ENCODE data around the gene TCF23. TPM values are rescaled to one million over a fixed set of nuclear protein-coding genes. Genes with fewer than 3 reads are reported as not detected.

The TCF23 gene
- total and polyA plus RNA-seq, 2 of the 8 experiments (the other 6 are each of a cell fraction or from before 2014, with no cell fraction given): 0.02 TPM; not detected in 1

DNA sequence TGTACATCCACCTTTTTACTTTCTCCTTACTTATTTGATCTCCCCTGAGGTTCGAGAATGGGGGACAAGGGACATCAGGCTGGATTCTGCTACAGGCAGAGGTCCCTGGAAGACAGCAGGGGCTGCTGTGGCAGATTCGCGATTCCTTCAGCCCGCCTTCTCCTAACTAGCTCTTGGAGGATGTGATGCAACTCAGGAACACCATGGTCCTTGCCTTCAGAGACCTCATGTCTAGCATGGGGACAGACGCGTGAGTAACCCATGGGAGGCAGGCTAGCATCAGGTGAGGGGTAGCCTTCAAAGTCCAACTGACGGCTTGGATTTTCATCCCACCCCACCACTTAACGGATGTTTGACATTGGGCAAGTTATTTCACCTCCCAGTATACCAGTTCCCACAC, 869 bp upstream of the TCF23 start:
- H2BK120ac ChIP-seq (replicated peaks; ENCODE audit: low read depth, low read length): no peak overlapping the region
- H4K8ac ChIP-seq (ENCODE audit: extremely low read depth, insufficient read depth, low read length): no peak overlapping the region
- H3K4me3 ChIP-seq (ENCODE audit: extremely low read depth in 1 of 4, insufficient read depth in 2 of 4, low read depth in 3 of 4, low read length in 4 of 4): no peak overlapping the region
- H3K27ac ChIP-seq (ENCODE audit: low read depth, low read length): no peak overlapping the region
- no peaks in the 10 kb centered on the region; a peak in 1 of 7 replicates for H3K4me1 ChIP-seq (replicated peaks in 1 of 4; ENCODE audit: control insufficient read depth in 3 of 4, insufficient read depth in 4 of 4, low read length in 3 of 4)
- no peaks in the 10 kb centered on the region for H3K27me3 ChIP-seq (replicated peaks in 1 of 4; ENCODE audit: control insufficient read depth in 3 of 4, extremely low read depth in 1 of 4, insufficient read depth in 3 of 4, low read length in 3 of 4)
- no peak overlapping the region for H3K56ac ChIP-seq (replicated peaks; ENCODE audit: insufficient read length, low read depth, low read length)
- H2BK15ac ChIP-seq (ENCODE audit: low read length): no peak overlapping the region
- H3K9me3 ChIP-seq (ENCODE audit: insufficient read depth in 2 of 2, low read depth in 1 of 2, low read length in 1 of 2): no peaks in the 10 kb centered on the region
- H3K23me2 ChIP-seq (ENCODE audit: low read depth, low read length): no peaks in the 10 kb centered on the region
- H3K36me3 ChIP-seq (ENCODE audit: control insufficient read depth in 2 of 4, insufficient read depth in 4 of 4, low read length in 3 of 4): no peaks in the 10 kb centered on the region
- no peak overlapping the region for H2BK5ac ChIP-seq (ENCODE audit: low read depth, low read length)
- no peak for FAIRE-seq
- no peak for DNase-seq (ENCODE audit: low read depth in 1 of 2, low spot score in 2 of 2)
- no peak overlapping the region for H3K9ac ChIP-seq (replicated peaks in 1 of 4; ENCODE audit: extremely low read depth in 1 of 4, low read depth in 3 of 4, low read length in 3 of 4)
- 97% methylated on average over 8 of the region's 8 CpGs; no CpG with 5 or more reads in 1 of the 2 experiments for WGBS, 2 experiments (ENCODE audit: extremely low coverage in 1 of 2, insufficient coverage in 1 of 2, insufficient read length in 1 of 2, insufficient replicate concordance in 2 of 2, low coverage in 1 of 2, low lambda C conversion rate in 2 of 2, missing lambda C conversion rate in 1 of 2)
- no peak overlapping the region for H2BK12ac ChIP-seq (ENCODE audit: low read depth, low read length)
- no peak overlapping the region for H3K4ac ChIP-seq (replicated peaks; ENCODE audit: insufficient read length, low read depth, low read length)
- H3K79me1 ChIP-seq (ENCODE audit: low read depth, low read length): no peaks in the 10 kb centered on the region
- no peak overlapping the region for H4K91ac ChIP-seq (replicated peaks; ENCODE audit: insufficient read length, low read length)
- no peak overlapping the region for H2BK20ac ChIP-seq (ENCODE audit: low read length)
- no peaks in the 10 kb centered on the region for H3K79me2 ChIP-seq (ENCODE audit: control insufficient read depth in 1 of 2, insufficient read depth in 2 of 2, low read length in 2 of 2)
- ChIA-PET CTCF (ENCODE audit: partially characterized antibody) (interaction anchor here (0.6 to 5.6 kb wide), 3 partner anchors 11 to 173 kb away, joined by 3 to 27 read pairs (median 3); no protein-coding TSS in a partner anchor), POLR2A (ENCODE audit: partially characterized antibody) (interaction anchor here (0.5 to 1.7 kb wide), 3 partner anchors 11 to 69 kb away, joined by 3 to 5 read pairs (median 4); partner anchors contain the start of gene PREB)
- no peak overlapping the region for H3K4me2 ChIP-seq (ENCODE audit: insufficient read depth in 1 of 2, low read depth in 2 of 2, low read length in 2 of 2)
- no peak overlapping the region for H3K14ac ChIP-seq (ENCODE audit: insufficient read length)
- H4K5ac ChIP-seq (ENCODE audit: insufficient read length, low read depth, low read length): no peak overlapping the region
- no peak overlapping the region for H2AFZ ChIP-seq (ENCODE audit: low read length)
- no peak for TF ChIP-seq FOSL1 (IDR thresholded peaks at IDR 0.05; ENCODE audit: insufficient read depth, low read depth, low read length)
- no peak for TF ChIP-seq JUND (IDR thresholded peaks at IDR 0.05; ENCODE audit: low read length)
- no peak for TF ChIP-seq CHD2 (IDR thresholded peaks at IDR 0.05; ENCODE audit: low read length)
- TF ChIP-seq TCF12 (IDR thresholded peaks at IDR 0.05; ENCODE audit: low read depth, low read length): no peak
- TF ChIP-seq, protein P1, sequence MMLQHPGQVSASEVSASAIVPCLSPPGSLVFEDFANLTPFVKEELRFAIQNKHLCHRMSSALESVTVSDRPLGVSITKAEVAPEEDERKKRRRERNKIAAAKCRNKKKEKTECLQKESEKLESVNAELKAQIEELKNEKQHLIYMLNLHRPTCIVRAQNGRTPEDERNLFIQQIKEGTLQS (IDR thresholded peaks at IDR 0.05; ENCODE audit: insufficient read depth, low read depth, low read length): no peak
- no peak overlapping the region for H2AK5ac ChIP-seq (ENCODE audit: low read depth, low read length)
- no peaks in the 10 kb centered on the region for H4K20me1 ChIP-seq (replicated peaks in 1 of 2; ENCODE audit: control insufficient read depth in 1 of 2, insufficient read depth in 2 of 2, low read length in 2 of 2)
- no peak overlapping the region for H3K18ac ChIP-seq (ENCODE audit: extremely low read depth, low read length)
- no peak overlapping the region for H3K23ac ChIP-seq (ENCODE audit: insufficient read length)
